ENCODE results near the gene CRABP1. TPM values are rescaled to one million over a fixed set of nuclear protein-coding genes. Genes with fewer than 3 reads are reported as not detected.

CRABP1 gene
- total RNA-seq, 2 donors from 2014 or later, result 1.3 to 1.5 TPM

DNA sequence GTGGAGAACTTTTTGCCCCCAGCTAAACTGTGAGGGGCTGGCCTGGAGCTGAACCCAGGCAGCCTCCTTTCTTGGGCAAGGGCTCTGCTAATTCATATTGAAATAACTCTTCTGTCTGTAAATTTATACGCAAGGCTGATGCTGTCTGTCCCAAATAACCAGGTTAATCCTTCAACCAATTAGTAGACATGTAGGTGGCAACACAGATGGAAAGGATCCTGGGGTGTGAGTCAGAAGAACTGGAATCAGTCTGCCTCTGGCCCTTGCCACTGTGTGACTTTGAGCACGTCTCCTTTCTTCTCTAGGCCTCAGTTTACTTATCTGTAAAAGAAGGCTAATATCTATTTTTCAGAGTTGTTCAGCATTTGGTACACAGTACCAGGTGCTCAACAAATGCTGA is 49.6 kb downstream of the CRABP1 start:
- Histone ChIP-seq H3K27ac (no peak overlapping the region), H3K9ac (ENCODE audit: low read depth in 2 of 2, low read length in 2 of 2) (no peak overlapping the region), H3K36me3 (no peaks in the 10 kb centered on the region)

DNA sequence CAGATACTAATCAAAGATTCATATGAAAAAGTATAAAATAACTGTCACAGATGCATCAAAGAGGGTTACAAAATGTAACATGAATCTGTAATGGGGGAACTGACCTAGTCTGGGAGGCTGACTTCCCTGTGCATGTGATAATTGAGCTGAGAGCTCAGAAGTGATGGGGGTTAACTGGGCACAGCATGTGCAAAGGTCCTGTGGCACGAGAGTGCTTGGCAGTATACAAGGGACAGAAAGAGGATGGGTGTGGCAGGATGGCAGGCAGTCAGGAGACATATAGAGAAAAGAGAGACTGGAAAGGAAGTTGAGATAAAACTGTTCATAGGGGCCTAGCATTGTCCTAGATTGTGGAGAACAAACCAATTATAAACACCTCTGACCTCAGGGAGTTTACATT is 50.1 kb downstream of the CRABP1 start:
- no peaks in the 10 kb centered on the region for H3K36me3 ChIP-seq
- H3K9ac ChIP-seq (ENCODE audit: low read depth in 2 of 2, low read length in 2 of 2), result no peak overlapping the region
- DNase-seq, result no peak
- TF ChIP-seq, protein P1, sequence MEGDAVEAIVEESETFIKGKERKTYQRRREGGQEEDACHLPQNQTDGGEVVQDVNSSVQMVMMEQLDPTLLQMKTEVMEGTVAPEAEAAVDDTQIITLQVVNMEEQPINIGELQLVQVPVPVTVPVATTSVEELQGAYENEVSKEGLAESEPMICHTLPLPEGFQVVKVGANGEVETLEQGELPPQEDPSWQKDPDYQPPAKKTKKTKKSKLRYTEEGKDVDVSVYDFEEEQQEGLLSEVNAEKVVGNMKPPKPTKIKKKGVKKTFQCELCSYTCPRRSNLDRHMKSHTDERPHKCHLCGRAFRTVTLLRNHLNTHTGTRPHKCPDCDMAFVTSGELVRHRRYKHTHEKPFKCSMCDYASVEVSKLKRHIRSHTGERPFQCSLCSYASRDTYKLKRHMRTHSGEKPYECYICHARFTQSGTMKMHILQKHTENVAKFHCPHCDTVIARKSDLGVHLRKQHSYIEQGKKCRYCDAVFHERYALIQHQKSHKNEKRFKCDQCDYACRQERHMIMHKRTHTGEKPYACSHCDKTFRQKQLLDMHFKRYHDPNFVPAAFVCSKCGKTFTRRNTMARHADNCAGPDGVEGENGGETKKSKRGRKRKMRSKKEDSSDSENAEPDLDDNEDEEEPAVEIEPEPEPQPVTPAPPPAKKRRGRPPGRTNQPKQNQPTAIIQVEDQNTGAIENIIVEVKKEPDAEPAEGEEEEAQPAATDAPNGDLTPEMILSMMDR (IDR thresholded peaks at IDR 0.05), result no peak
- no peaks in the 10 kb centered on the region for H3K9me3 ChIP-seq
- H3K27me3 ChIP-seq, result no peaks in the 10 kb centered on the region
- H3K4me3 ChIP-seq, result no peak overlapping the region
- no peak overlapping the region for H3K27ac ChIP-seq
- intact Hi-C loops (cut with DNase I), result no loop called here
- H3K4me1 ChIP-seq, result no peaks in the 10 kb centered on the region

More for the DNA sequence above, 49.6 kb downstream of the CRABP1 start:
- no peaks in the 10 kb centered on the region for H3K9me3 ChIP-seq
- DNase-seq, result no peak
- TF ChIP-seq, protein P1 (IDR thresholded peaks at IDR 0.05), result no peak
- no peaks in the 10 kb centered on the region for H3K27me3 ChIP-seq
- intact Hi-C loops (cut with DNase I), result no loop called here
- H3K4me1 ChIP-seq, result no peaks in the 10 kb centered on the region
- no peak overlapping the region for H3K4me3 ChIP-seq

DNA sequence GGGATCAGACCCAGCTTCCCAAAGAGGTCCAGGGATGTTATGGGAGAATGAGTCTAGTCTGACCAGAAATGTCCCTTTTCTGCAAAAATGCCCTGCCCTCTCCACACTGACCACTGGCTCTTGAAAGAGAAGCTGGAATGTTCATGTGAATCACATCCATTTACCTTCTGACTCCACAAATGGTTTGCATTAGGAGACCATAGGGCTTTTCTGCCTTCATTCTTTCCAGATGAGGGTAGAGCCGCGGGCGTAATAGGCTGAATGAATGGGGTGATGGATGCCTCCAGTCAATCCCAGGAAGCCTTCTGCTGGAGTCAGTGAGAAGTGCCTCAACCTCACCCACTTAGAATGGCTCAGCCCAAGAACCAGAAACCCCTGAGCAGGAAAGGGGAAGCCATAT is 50.7 kb downstream of the CRABP1 start:
- H3K36me3 ChIP-seq, result no peaks in the 10 kb centered on the region
- H3K4me3 ChIP-seq, result no peak overlapping the region
- H3K27me3 ChIP-seq, result no peaks in the 10 kb centered on the region
- TF ChIP-seq, protein P1 (IDR thresholded peaks at IDR 0.05), result no peak
- no peaks in the 10 kb centered on the region for H3K4me1 ChIP-seq
- intact Hi-C loops (cut with DNase I), result no loop called here
- no peak overlapping the region for H3K27ac ChIP-seq
- DNase-seq, result no peak
- H3K9me3 ChIP-seq, result no peaks in the 10 kb centered on the region
- H3K9ac ChIP-seq (ENCODE audit: low read depth in 2 of 2, low read length in 2 of 2), result no peak overlapping the region

DNA sequence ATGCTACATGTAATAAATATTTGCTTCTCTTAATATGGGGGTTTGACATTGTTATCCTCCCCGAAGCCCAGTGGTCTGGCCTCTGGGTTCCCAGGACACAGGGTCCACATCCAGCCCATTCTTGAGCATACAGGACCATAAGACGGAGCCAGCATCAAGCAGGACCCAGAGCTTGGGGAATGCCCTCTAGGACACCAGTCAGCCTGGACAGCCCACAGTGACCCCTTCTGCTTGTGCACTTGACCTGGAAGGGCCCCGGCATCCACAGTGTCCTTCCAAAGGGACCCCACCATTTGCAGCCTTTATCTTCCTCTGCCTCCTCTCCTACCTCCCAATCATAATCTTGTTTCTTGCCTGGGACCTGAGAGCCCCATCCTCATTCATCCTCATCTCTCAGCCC is 51.6 kb downstream of the CRABP1 start:
- Histone ChIP-seq H3K4me3 (no peak overlapping the region), H3K9ac (ENCODE audit: low read depth in 2 of 2, low read length in 2 of 2) (no peak overlapping the region), H3K9me3 (no peaks in the 10 kb centered on the region), H3K36me3 (no peaks in the 10 kb centered on the region), H3K4me1 (peaks cover 4% of the 10 kb centered on the region), H3K27me3 (no peaks in the 10 kb centered on the region), H3K27ac (no peak overlapping the region)
- TF ChIP-seq, protein P1 (IDR thresholded peaks at IDR 0.05), result no peak
- no peak for DNase-seq
- intact Hi-C loops (cut with DNase I), result no loop called here

DNA sequence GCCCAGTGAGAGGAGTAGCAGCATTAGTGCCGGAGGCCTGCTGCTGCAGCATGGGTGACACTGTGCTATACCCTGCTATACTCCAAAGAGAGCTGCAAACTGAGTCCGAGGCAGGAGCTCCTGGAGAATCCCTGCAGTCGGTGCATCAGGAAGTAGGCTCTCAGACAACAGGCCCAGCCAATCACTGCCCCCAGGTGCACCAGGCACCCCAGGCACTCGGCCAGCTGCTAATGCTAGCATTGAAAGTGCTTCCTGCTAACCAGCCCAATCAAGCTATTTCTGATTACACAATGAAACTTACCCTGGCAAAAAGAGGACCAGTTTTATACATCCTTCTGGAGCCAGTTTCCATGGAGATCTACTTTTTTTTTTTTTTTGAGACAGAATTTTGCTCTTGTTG is 52.3 kb downstream of the CRABP1 start:
- peak; percentile 81 for DNase-seq
- Histone ChIP-seq H3K4me3 (no peak overlapping the region), H3K27me3 (no peaks in the 10 kb centered on the region), H3K36me3 (no peaks in the 10 kb centered on the region), H3K9me3 (no peaks in the 10 kb centered on the region), H3K27ac (no peak overlapping the region), H3K9ac (ENCODE audit: low read depth in 2 of 2, low read length in 2 of 2) (peak overlapping the region in 1 of 2 donors; percentile 8), H3K4me1 (peaks cover 9% of the 10 kb centered on the region)
- intact Hi-C loops (cut with DNase I), result no loop called here
- TF ChIP-seq, protein P1 (IDR thresholded peaks at IDR 0.05), result no peak

DNA sequence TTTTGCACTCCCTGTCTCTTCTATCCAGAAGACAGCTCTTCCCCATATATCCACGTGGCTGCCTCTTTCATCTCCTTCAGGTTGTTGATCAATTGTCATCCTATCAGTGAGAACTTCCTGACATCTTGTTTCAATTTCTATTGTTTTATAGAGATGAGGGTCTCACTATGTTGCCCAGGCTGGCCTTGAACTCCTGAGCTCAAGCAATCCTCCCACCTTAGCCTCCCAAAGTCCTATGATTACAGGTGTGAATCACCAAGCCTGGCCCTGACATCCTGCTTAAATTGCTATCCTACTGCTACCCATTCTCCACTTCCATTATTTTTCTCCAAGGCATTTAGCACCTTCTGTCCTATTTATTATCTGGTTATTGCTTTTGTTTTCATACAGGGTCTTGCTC is 53.0 kb downstream of the CRABP1 start:
- H3K4me3 ChIP-seq, result no peak overlapping the region
- no peak overlapping the region for H3K27ac ChIP-seq
- peaks cover 9% of the 10 kb centered on the region for H3K4me1 ChIP-seq
- H3K9ac ChIP-seq (ENCODE audit: low read depth in 2 of 2, low read length in 2 of 2), result no peak overlapping the region
- DNase-seq, result no peak
- H3K27me3 ChIP-seq, result no peaks in the 10 kb centered on the region
- H3K9me3 ChIP-seq, result no peaks in the 10 kb centered on the region
- intact Hi-C loops (cut with DNase I), result no loop called here
- no peaks in the 10 kb centered on the region for H3K36me3 ChIP-seq
- TF ChIP-seq, protein P1 (IDR thresholded peaks at IDR 0.05), result no peak

All from colonic mucosa (tissue), 4 donors.